Caki2 (cell line): Measurements from ENCODE around the gene EVX1. TPM values are rescaled to one million over a fixed set of nuclear protein-coding genes. Genes with fewer than 3 reads are reported as not detected.

ENCODE experiments used
- DNase-seq: peaks from one replicate; pipeline ENCODE4 v3.0.0-alpha.2; 2015; ENCODE audit warnings: low read depth
- in situ Hi-C: cut with HindIII; loops from 2 replicates; pipeline ENCODE4 v1.10.0; 2016; ENCODE audit warnings: low sequenced_read_pairs, low pct_unique_long_range_greater_than_20kb, mixed read lengths
- total RNA-seq: library from RNA; depleted of rRNA; stranded (reverse); fragments of >200 nt; shearing (Covaris generic); gene quantifications from 2 replicates; pipeline ENCODE4 v1.2.3, GENCODE V29; 2014; ENCODE audit warnings: low replicate concordance; rRNA removed

The EVX1 gene
- total RNA-seq, 1 experiment from 2014 or later = not detected

DNA sequence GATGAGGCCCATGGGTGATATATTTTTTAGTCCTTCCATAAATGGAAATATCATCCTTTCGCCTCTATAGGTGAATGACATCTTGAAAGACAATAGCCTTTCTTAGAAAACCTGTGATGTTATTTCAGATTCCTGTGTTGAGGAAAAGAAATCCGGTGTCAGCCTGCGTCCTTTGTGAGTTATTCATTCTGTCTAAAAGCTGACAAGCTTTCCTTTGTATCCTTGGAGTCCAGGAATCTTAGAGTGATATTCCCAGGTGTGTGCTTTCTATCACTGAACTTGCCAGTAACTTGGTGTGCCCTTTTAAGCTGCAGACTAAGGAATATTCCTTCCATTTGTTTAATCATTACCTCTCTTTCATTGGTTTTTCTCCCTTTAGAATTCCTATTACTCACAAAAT is 41.0 kb downstream of the EVX1 start:
- no peak for DNase-seq
- in situ Hi-C loops = no loop called here

DNA sequence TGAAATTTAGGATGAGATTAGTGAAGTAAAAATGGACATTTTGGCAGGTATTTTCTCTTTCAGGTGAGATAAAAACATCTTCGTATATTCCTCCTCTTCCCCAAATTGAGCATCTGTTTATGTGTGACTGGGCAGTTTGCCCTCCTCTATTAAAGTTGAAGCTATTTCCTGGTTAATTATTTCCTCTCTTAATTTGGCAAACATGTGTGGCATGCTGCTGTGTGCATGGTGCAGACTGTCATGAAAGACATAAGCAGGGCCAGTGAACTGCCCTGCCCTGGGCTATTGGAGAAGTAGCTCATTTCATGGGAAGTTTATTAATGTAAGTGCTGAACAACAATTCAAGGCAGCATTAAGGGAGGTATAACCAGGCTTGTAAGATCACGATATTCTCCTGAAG is 52.6 kb downstream of the EVX1 start:
- no peak for DNase-seq

DNA sequence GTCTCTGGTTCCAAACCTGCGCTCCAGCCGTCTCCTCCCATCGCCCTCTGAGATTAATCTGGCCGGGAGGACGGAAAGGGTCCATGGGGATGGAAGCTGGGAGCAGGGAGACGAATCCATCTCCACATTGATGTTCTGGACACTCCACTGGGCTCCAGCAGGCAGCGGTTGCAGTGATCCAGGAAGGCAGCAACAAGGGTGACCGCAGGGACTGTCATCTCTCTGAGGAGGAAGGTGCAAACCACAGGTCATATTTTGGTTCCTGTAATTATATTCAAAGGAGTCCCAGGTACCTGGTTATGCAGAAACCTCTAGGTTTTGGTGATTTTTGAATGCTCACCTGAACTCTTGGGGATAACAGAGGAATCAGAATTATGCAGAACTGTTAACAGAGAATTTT is 54.8 kb downstream of the EVX1 start:
- in situ Hi-C loops = no loop called here
- DNase-seq = no peak

More for the DNA sequence above, 52.6 kb downstream of the EVX1 start:
- in situ Hi-C loops = no loop called here

Other genes with a start within 250 kb of the EVX1 start
- gene HOXA1, start 146.8 kb upstream of the EVX1 start, total RNA-seq = 0.38 and 3.9 TPM in 2 replicates
- 0.30 TPM in 1 of 2 replicates, not detected in the other for gene HOXA2, start 140.1 kb upstream of the EVX1 start, total RNA-seq
- 5.6 and 10.3 TPM in 2 replicates for gene HOXA4, start 112.0 kb upstream of the EVX1 start, total RNA-seq
- gene HOXA5, start 99.1 kb upstream of the EVX1 start, total RNA-seq = 53.0 and 130 TPM in 2 replicates
- gene HOXA6, start 95.0 kb upstream of the EVX1 start, total RNA-seq = 0.96 and 1.2 TPM in 2 replicates
- 3.3 and 32.9 TPM in 2 replicates for gene HOXA3, start 90.2 kb upstream of the EVX1 start, total RNA-seq
- 5.1 TPM in 1 of 2 replicates, not detected in the other for gene HOXA7, start 86.1 kb upstream of the EVX1 start, total RNA-seq
- gene HOXA9, start 77.3 kb upstream of the EVX1 start, total RNA-seq = 46.9 and 62.2 TPM in 2 replicates
- 22.1 and 31.5 TPM in 2 replicates for gene HOXA10, start 68.5 kb upstream of the EVX1 start, total RNA-seq
- gene HOXA11, start 57.6 kb upstream of the EVX1 start, total RNA-seq = not detected in 2 replicates
- gene HOXA13, start 42.7 kb upstream of the EVX1 start, total RNA-seq = 0.70 and 1.2 TPM in 2 replicates